Central memory CD8-positive, alpha-beta T cell (primary cell): ENCODE results near the gene DNAI2.
A peak's percentile ranks its signal among the peaks of the same experiment; 100 is the strongest.

ENCODE experiments used
- ATAC-seq: fragments of 150-1000 bp; cut with Tn5 transposase; replicated peaks from 2 replicates; pipeline ENCODE4 v1.10.0; 2022; ENCODE audit warnings: mild to moderate bottlenecking, moderate FRiP score, moderate number of reproducible peaks; ENCODE audit not compliant: poor library complexity, severe bottlenecking; ENCODE audit errors: extremely low read depth
- DNase-seq, 2 donors: peaks; one replicate each; pipeline ENCODE4 v3.0.0; 2021; ENCODE audit warnings: low spot score in 2 of 2
- H3K27ac Mint-ChIP-seq: one replicate; pipeline ENCODE4 v1.8.0; 2022; ENCODE audit warnings: low read depth, mild to moderate bottlenecking, moderate library complexity, mixed read lengths
- H3K27me3 Mint-ChIP-seq: one replicate; pipeline ENCODE4 v1.8.0; 2022; ENCODE audit warnings: mixed read lengths
- H3K36me3 Mint-ChIP-seq: one replicate; pipeline ENCODE4 v1.8.0; 2022; ENCODE audit warnings: mild to moderate bottlenecking, moderate library complexity, mixed read lengths; ENCODE audit not compliant: insufficient read depth
- H3K4me1 Mint-ChIP-seq: one replicate; pipeline ENCODE4 v1.8.0; 2022; ENCODE audit warnings: mixed read lengths
- H3K4me3 Mint-ChIP-seq: one replicate; pipeline ENCODE4 v1.8.0; 2022; ENCODE audit warnings: mild to moderate bottlenecking, moderate library complexity, mixed read lengths
- H3K9me3 Mint-ChIP-seq: one replicate; pipeline ENCODE4 v1.8.0; 2022; ENCODE audit warnings: mixed read lengths

Gene DNAI2

DNA sequence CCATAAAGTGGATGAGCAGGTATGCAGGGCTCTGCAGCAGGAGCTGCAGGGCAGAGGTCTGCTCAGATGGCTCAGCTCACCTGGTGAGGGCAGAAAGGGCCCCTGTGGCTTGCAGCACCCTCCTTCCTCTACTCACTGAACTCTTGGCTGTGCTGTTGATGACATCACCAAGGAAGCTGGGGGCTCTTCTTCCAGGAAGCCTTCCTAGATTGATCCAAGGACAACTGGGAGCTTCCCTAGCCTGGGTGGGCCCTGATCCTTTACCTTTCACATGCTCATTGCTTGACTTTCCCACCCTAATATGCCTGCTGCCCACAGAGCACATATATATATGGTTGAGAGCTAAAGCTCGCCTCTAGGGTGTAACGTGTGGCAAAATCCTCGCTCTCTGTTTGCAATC is 54.5 kb downstream of the DNAI2 start:
- Mint-ChIP-seq H3K27me3 (no peaks in the 10 kb centered on the region), H3K9me3 (no peaks in the 10 kb centered on the region), H3K36me3 (peaks cover 2% of the 10 kb centered on the region), H3K4me1 (peaks cover 23% of the 10 kb centered on the region), H3K27ac (peak overlapping the region; percentile 27), H3K4me3 (no peak overlapping the region)
- DNase-seq (no peak), ATAC-seq (no peak)

DNA sequence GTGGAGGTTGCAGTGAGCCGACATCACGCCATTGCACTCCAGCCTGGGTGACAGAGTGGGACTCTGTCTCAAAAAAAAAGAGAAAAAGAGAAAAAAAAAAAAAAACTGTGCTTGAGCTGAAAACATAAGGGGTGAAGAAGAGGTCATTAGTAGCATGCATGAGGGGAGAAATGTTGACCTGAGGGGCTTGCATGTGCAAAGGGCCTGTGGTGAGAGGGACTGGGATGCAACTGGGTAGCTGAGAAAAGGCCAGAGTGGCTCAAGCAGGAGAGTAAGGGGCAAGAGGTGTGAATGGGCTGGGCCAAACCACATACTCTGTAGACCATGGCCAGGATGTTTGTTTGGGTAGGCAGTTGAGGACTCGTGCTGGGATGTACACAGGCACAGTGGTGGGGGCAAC is 55.3 kb downstream of the DNAI2 start:
- DNase-seq = no peak
- Mint-ChIP-seq H3K36me3 (peaks cover 2% of the 10 kb centered on the region), H3K4me3 (peak overlapping the region; percentile 3), H3K9me3 (no peaks in the 10 kb centered on the region), H3K27me3 (no peaks in the 10 kb centered on the region), H3K4me1 (peaks cover 23% of the 10 kb centered on the region), H3K27ac (peak overlapping the region; percentile 27)
- no peak for ATAC-seq

DNA sequence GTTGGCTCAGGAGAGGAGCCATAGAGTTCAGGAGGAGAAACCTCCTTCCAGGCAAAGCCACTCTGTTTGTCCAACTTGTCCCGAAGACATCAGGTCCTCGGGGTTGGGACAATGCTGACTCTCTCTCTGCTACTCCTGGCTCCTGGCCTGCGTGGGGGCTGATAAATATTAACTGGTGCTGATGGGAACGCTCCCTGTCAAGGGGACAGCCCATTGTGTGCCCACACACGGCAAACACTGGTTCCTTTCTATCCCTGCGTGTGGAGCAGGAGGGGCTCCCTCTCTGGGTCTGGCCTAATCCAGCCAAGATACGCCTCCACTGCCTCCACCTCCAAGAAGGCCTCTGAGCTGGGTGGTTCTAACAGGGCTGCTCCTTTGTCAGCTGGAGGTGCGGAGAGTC is 56.4 kb downstream of the DNAI2 start:
- Mint-ChIP-seq H3K36me3 (peaks cover 2% of the 10 kb centered on the region), H3K9me3 (no peaks in the 10 kb centered on the region), H3K4me3 (no peak overlapping the region), H3K27ac (no peak overlapping the region), H3K4me1 (peaks cover 23% of the 10 kb centered on the region), H3K27me3 (no peaks in the 10 kb centered on the region)
- ATAC-seq = no peak
- DNase-seq = no peak

DNA sequence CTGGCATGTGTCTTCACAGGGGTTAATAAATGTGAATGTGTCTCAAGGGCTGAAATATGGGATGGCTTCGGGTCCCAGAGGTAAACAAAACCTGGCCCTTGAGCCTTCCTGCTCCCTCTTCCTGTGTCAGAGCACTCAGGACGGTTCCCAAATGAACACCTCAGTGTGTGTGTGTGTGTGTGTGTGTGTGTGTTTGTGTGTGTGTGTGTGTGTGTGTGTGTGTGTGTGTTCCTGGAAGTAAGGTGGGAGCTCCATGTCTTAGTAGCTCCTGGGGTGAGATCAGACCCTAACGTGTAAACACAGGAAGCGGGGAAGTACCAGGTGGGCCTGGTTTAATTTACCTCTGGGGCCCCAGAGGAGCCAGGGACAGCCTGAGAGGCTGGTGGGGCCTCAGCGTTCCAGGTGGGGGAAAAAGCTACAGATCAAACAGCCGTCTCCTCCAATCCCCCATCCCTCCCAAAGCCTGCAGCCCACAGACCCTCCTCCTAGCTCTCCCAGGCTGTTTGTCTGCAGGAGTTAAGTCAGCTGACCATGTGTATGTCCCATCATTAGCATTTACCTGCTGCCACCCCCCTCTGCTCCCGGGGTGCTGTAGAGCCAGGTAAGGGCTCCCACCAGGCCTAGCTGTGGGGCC is 58.1 kb downstream of the DNAI2 start:
- peaks cover 15% of the 10 kb centered on the region for H3K4me1 Mint-ChIP-seq
- ATAC-seq (no peak), DNase-seq (no peak)
- H3K9me3 Mint-ChIP-seq = no peaks in the 10 kb centered on the region
- H3K27me3 Mint-ChIP-seq = no peaks in the 10 kb centered on the region
- peaks cover 2% of the 10 kb centered on the region for H3K36me3 Mint-ChIP-seq
- H3K4me3 Mint-ChIP-seq = no peak overlapping the region
- H3K27ac Mint-ChIP-seq = no peak overlapping the region

DNA sequence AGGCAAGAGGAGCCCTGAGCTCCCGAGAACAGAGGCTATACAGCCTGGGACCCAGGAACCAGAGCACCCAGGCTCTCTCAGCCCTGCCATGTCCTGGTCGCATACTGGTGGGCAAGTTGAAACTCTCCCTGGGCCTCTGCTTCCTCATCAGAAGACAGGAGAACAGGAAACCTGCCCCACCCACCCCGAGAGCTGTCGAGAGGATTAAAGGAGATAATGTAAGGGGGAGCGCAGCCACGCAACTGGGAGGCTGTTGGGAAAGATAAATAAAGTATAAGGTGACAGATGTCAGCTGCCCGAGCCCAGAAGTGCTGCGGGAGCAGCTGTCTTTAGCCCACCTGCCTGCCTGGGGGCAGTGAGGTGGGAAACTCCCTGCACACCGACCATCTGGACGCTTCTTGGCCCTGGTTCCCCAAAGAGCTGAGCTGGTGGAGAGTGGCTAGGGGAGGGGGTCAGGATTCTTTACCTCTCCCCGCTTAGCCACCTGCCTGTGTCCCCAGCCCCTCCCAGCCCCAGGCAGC is 58.8 kb downstream of the DNAI2 start:
- no peaks in the 10 kb centered on the region for H3K27me3 Mint-ChIP-seq
- ATAC-seq (no peak), DNase-seq (no peak)
- H3K36me3 Mint-ChIP-seq = peaks cover 2% of the 10 kb centered on the region
- H3K27ac Mint-ChIP-seq = no peak overlapping the region
- H3K9me3 Mint-ChIP-seq = no peaks in the 10 kb centered on the region
- peaks cover 15% of the 10 kb centered on the region for H3K4me1 Mint-ChIP-seq
- no peak overlapping the region for H3K4me3 Mint-ChIP-seq

DNA sequence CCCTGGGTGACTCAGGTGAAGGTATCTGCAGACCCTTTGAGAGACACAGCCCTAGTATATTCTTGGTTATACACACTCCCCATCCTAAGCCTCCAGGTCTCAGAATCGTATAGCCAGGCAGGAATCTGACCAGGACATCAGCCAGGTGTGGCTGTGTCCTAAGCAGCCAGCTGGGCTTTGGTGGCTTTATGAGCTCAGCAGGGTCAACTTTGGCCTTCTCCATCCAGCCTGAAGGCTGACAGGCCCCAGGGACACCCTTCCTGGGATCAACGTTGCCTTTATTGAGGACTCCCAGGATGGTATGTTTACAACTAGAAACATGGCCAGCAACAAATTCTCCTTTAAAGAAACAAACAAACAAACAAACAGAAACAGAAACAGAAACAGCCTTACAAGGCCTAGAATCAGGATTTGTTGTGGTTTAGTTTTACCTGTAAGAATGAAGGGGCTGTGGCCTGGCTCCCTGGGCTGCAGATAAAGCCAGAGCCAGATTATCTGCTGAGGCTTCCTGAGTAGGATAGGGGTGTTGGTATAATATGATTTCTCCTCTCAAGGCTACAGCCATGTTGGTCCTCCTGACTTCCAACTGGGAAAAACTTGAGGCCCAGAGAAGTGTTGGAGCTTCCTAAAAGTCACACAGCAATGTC is 60.5 kb downstream of the DNAI2 start:
- no peak overlapping the region for H3K4me3 Mint-ChIP-seq
- H3K4me1 Mint-ChIP-seq = peaks cover 3% of the 10 kb centered on the region
- no peak for DNase-seq
- ATAC-seq = no peak
- H3K27ac Mint-ChIP-seq = no peak overlapping the region
- H3K36me3 Mint-ChIP-seq = peaks cover 2% of the 10 kb centered on the region
- H3K27me3 Mint-ChIP-seq = no peaks in the 10 kb centered on the region
- H3K9me3 Mint-ChIP-seq = no peaks in the 10 kb centered on the region

DNA sequence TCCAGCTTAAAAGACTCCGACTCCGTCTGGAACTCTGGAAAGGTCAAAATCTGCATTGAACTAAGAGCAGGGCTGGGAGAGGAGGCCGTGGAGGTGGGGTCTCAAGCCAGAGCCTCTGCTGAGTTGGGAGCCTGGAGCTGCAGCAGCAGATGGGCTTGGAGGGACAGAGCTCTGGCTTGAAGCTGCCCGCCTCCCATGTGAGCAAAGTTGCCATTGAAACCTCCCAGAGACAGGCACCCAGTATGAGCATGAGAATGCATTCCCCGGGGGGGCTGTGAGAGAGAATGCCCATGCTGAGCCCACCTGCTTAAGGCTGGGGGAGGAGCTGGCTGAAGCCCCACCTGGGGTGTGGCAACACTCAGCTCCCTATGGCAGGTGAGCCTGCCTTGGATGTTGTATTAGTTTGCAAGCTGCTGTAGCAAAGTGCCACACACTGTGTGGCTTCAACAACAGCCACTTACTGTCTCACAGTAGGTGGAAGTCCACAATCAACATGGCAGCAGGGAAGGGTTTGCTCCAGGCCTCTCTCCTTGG is 61.6 kb downstream of the DNAI2 start:
- no peak for ATAC-seq
- Mint-ChIP-seq H3K4me3 (no peak overlapping the region), H3K27me3 (no peaks in the 10 kb centered on the region), H3K36me3 (no peaks in the 10 kb centered on the region), H3K27ac (no peak overlapping the region), H3K9me3 (no peaks in the 10 kb centered on the region), H3K4me1 (no peaks in the 10 kb centered on the region)
- no peak for DNase-seq

DNA sequence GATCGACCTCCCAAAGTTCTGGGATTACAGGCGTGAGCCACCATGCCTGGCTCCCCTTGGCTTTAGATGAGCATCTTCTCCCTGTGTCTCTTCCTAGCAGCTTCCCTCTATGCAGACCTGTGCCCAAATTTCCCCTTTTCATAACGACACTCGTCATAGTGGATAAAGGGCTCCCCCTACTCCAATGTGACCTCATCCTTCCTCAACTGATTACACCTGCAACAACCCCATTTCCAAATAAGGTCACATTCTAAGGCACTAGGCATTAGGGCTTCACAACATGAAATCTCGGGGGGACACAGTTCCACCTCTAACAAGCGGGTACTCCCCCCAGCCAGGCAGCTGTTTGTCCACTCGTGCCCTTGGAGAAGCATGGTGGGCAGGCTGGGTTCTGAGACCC is 62.3 kb downstream of the DNAI2 start:
- no peak for ATAC-seq
- Mint-ChIP-seq H3K27me3 (no peaks in the 10 kb centered on the region), H3K27ac (no peak overlapping the region), H3K4me3 (no peak overlapping the region), H3K36me3 (peaks cover 2% of the 10 kb centered on the region), H3K4me1 (no peaks in the 10 kb centered on the region), H3K9me3 (no peaks in the 10 kb centered on the region)
- no peak for DNase-seq

DNA sequence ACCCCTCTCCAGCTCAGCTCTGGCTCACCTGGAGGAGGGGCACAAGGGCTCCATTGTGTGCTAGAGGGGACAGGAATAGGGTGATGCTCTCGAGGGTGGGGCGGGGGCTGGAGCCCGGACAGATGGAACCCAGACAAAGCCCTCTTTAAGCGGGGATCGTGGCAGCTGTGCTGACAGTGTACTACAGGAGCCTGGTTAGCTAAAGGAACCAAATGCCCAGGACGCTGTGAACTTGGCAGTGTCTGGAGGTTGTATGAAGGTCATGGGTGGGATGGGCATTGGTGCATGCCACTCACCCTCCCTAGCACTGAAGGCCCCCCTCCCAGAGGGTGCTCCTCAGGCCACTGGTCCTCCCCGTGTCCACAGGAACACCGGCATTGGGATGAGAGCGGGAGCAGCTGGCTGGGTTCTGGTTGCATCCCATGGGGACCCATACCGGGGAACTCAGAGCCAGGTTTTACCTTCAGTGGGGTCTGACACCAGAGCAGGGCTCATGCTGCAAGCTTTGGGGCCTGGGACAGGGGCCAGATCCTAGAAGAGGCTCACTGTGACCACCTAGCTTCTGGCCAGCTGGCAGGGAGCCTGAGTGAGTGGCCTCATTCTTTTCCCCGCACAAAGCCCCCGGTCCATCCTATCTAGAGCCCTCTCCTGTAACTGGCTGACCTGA is 63.9 kb downstream of the DNAI2 start:
- Mint-ChIP-seq H3K36me3 (peaks cover 2% of the 10 kb centered on the region), H3K27me3 (no peaks in the 10 kb centered on the region), H3K4me3 (no peak overlapping the region), H3K27ac (no peak overlapping the region), H3K9me3 (no peaks in the 10 kb centered on the region), H3K4me1 (no peaks in the 10 kb centered on the region)
- ATAC-seq (no peak), DNase-seq (no peak)

DNA sequence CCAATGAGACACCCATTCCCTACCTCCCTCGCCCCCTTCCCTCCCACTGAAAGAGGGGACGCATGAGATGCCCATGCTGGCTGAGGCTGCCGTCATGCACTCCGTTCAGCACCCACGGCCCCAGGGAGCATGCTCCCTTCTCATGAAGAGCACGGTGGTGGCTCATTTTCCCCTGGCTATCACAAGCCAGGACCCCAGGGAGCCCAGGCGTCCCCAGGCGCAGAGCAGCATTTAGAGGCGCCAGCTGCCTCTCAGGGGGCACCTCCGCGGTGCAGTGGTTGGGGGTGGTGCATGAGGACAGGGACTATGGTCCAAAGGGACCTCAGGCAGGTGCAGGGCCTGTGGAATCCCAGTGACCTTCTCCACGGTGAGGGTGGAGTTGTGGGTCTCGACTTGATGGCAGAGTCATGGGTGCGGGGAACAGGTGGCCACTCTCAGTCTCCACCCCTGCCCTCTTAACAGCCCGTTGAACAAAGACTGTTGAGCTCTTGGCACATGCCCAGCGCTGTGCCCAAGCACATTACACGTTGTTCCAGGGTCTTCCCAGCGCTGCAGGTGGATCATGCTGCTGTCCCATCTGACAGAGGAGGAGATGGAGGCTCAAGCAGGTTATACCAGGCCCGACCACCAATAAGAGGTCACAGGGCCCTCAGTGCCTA is 65.6 kb downstream of the DNAI2 start:
- DNase-seq (no peak), ATAC-seq (no peak)
- H3K9me3 Mint-ChIP-seq = no peaks in the 10 kb centered on the region

DNA sequence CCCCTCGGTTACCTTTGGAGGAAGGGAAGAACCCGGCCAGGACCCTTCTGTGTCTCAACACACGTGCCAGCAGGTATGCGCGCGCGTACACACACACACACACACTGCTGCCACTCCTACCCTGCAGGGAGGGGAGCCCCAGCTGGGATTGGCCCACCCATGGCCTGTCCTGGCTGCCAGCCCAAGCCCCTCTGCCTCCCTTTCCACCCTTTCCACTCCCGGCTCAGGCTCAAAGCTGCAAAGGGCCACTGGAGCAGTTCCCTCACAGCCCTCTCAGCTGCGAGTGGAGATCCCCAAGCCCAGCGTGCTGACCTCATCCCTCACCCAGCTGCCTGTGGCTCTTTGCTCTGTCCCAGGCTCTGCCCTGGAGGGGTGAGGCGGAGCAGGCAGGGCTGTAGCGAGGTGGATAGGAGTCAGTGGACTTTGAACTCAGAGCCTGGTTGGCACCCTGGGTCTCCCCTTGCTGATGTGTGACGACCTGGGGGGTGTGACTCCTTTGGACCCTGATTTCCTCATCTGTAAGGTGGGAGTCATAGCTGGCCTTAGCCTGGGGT is 66.5 kb downstream of the DNAI2 start:
- peaks cover 12% of the 10 kb centered on the region for H3K27me3 Mint-ChIP-seq
- peaks cover 2% of the 10 kb centered on the region for H3K36me3 Mint-ChIP-seq
- DNase-seq = no peak
- H3K4me3 Mint-ChIP-seq = no peak overlapping the region
- no peak for ATAC-seq
- no peaks in the 10 kb centered on the region for H3K9me3 Mint-ChIP-seq
- no peak overlapping the region for H3K27ac Mint-ChIP-seq
- H3K4me1 Mint-ChIP-seq = no peaks in the 10 kb centered on the region

More for the DNA sequence above, 65.6 kb downstream of the DNAI2 start:
- H3K27me3 Mint-ChIP-seq = peaks cover 3% of the 10 kb centered on the region
- H3K27ac Mint-ChIP-seq = no peak overlapping the region
- no peaks in the 10 kb centered on the region for H3K4me1 Mint-ChIP-seq
- no peak overlapping the region for H3K4me3 Mint-ChIP-seq
- peaks cover 2% of the 10 kb centered on the region for H3K36me3 Mint-ChIP-seq

DNA sequence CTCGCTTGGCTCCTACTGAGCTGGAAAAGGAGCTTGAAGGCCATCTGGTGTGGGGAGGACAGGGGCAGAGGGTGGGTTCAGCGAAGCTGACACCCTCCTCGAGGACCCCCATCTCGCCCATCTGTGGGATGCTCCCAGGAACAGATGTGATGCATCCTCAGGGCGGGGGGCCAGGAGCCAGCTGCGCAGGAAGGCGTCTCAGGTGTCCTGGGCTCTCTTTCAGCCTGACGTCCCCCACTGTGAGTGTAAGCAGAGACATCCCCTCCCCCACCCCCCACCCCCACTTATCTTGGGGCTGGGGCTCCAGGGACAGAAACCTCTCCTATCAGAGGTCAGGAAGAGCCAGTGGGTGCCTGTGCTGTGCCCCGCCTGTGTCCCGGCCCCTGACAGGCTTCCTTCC is 68.2 kb downstream of the DNAI2 start:
- Mint-ChIP-seq H3K4me3 (no peak overlapping the region), H3K27me3 (peaks cover 13% of the 10 kb centered on the region), H3K27ac (no peak overlapping the region), H3K36me3 (peaks cover 2% of the 10 kb centered on the region), H3K4me1 (no peaks in the 10 kb centered on the region), H3K9me3 (no peaks in the 10 kb centered on the region)
- ATAC-seq (no peak), DNase-seq (no peak)
